ENCODE results near the gene STAG1.
"Not testable (repeated sequence)": the region's sequence is repeated elsewhere in the genome, so short reads cannot be mapped to it uniquely, and the experiment has no call there.

DNA sequence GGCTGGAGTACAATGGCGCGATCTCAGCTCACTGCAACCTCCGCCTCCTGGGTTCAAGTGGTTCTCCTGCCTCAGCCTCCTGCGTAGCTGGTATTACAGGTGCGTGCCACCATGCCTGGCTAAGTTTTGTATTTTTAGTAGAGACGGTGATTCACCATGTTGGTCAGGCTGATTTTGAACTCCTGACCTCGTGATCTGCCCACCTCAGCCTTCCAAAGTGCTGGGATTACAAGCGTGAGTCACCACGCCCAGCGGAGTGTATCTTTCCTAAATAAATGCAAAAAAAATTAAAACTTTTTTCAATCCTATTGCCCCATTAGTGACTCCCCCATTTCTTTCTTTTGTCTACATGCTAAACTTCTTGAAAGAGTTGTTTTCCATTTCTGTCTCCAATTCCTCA is 49.0 kb upstream of the STAG1 start:
- TF ChIP-seq POLR2A (IDR thresholded peaks at IDR 0.05; ENCODE audit: low read depth, low read length); POU2F2 (IDR thresholded peaks at IDR 0.05; ENCODE audit: low read depth, low read length); TAF1 (IDR thresholded peaks at IDR 0.05; ENCODE audit: low read depth, low read length); POLR2AphosphoS5 (IDR thresholded peaks at IDR 0.05; ENCODE audit: low read depth, low read length); SPI1 (IDR thresholded peaks at IDR 0.05; ENCODE audit: low read depth, low read length); PAX5 (IDR thresholded peaks at IDR 0.05; ENCODE audit: insufficient read depth, low read length, severe bottlenecking): not testable (repeated sequence)

Measured in GM12891 (cell line).